ENCODE data around the gene ZBTB16.

- TF ChIP-seq POLR2AphosphoS5 (IDR thresholded peaks at IDR 0.05; ENCODE audit: low read depth, low read length) (no peak), CTCF (IDR thresholded peaks at IDR 0.05) (no peak), REST (IDR thresholded peaks at IDR 0.05; ENCODE audit: insufficient read depth in 1 of 2, low read depth in 2 of 2, low read length in 1 of 2) (no peak), SIN3A (IDR thresholded peaks at IDR 0.05; ENCODE audit: borderline replicate concordance, insufficient read depth, low read depth, low read length) (no peak), TCF7L2 (IDR thresholded peaks at IDR 0.05; ENCODE audit: low read depth, low read length) (no peak)
These were observed 166.8 kb downstream of the ZBTB16 start for GRCh38 chr11:114226356-114226755.

Measured in Panc1 (cell line).